Lower lobe of right lung (tissue), 2 donors: ENCODE data around the gene WASL. TPM values are rescaled to one million over a fixed set of nuclear protein-coding genes. Genes with fewer than 3 reads are reported as not detected.
"Not testable (repeated sequence)": the region's sequence is repeated elsewhere in the genome, so short reads cannot be mapped to it uniquely, and the experiment has no call there.

Experiments
- ATAC-seq, 2 donors: fragments of 200-7000 bp; cut with Tn5 transposase; one replicate each; pipeline ENCODE4 v1.9.1; 2020 to 2022; ENCODE audit warnings: mild to moderate bottlenecking in 2 of 2, moderate library complexity in 2 of 2
- DNase-seq: peaks from one replicate; pipeline ENCODE4 v3.0.0-alpha.2; 2020
- H3K27ac ChIP-seq: fragments of 200-600 bp; one replicate; pipeline ENCODE4 v1.8.0; 2022
- H3K27me3 ChIP-seq: fragments of 200-600 bp; one replicate; pipeline ENCODE4 v1.8.0; 2022; ENCODE audit warnings: low read depth
- H3K36me3 ChIP-seq: fragments of 200-600 bp; one replicate; pipeline ENCODE4 v1.8.0; 2022; ENCODE audit warnings: mild to moderate bottlenecking
- H3K4me1 ChIP-seq: fragments of 200-600 bp; one replicate; pipeline ENCODE4 v1.8.0; 2022
- H3K4me3 ChIP-seq: fragments of 200-600 bp; one replicate; pipeline ENCODE4 v1.8.0; 2022; ENCODE audit warnings: mild to moderate bottlenecking
- H3K9me3 ChIP-seq: fragments of 200-600 bp; one replicate; pipeline ENCODE4 v1.8.0; 2022
- intact Hi-C: fragments of 100-400 bp; cut with DNase I; formaldehyde crosslinking; loops from one replicate; pipeline ENCODE4 v1.11.0; 2022
- total RNA-seq: library from RNA; stranded (reverse); fragmentation: NEBNext Ultra II Directional; extraction: Animal tissue kit (Norgen Biotek cat#: 25700); gene quantifications from one replicate; pipeline ENCODE4 v1.2.1, GENCODE V29; 2021
- TF ChIP-seq, protein P1 (sequence below): fragments of 200-600 bp; IDR thresholded peaks from one replicate; pipeline ENCODE4 v1.8.0; 2022; ENCODE audit warnings: antibody characterized with exemption, mild to moderate bottlenecking
- donor health status: DM: no; HTN: yes; CAD: no; lungs with severe emphysema.

Gene WASL
- total RNA-seq, 1 donor from 2014 or later, result 33.3 TPM

DNA sequence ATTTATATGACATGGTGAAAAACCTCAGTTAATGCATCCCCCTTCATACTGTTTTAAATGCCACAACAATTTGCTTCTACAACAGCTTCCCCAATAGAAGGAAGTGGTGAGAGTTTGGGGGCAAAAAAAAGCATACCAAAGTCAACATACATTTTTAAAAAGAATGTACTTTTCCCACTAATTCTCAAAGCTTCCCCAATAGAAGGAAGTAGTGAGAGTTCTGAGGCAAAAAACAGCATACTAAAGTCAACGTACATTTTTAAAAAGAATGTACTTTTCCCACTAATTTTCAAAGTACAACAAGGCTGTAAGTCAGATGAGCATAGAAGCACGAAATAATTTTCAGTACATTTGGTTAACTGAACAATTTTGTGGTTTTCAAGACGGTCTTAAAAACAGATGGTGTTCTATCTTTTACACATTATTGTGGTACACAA lies 24.0 kb downstream of the WASL start:
- DNase-seq (no peak), ATAC-seq (no peak)
- H3K9me3 ChIP-seq, result no peaks in the 10 kb centered on the region
- H3K27me3 ChIP-seq, result no peaks in the 10 kb centered on the region
- H3K27ac ChIP-seq, result no peak overlapping the region
- H3K4me1 ChIP-seq, result peaks cover 42% of the 10 kb centered on the region
- no peak overlapping the region for H3K4me3 ChIP-seq
- TF ChIP-seq, protein P1, sequence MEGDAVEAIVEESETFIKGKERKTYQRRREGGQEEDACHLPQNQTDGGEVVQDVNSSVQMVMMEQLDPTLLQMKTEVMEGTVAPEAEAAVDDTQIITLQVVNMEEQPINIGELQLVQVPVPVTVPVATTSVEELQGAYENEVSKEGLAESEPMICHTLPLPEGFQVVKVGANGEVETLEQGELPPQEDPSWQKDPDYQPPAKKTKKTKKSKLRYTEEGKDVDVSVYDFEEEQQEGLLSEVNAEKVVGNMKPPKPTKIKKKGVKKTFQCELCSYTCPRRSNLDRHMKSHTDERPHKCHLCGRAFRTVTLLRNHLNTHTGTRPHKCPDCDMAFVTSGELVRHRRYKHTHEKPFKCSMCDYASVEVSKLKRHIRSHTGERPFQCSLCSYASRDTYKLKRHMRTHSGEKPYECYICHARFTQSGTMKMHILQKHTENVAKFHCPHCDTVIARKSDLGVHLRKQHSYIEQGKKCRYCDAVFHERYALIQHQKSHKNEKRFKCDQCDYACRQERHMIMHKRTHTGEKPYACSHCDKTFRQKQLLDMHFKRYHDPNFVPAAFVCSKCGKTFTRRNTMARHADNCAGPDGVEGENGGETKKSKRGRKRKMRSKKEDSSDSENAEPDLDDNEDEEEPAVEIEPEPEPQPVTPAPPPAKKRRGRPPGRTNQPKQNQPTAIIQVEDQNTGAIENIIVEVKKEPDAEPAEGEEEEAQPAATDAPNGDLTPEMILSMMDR, result no peak
- intact Hi-C loops, result no loop called here
- no peaks in the 10 kb centered on the region for H3K36me3 ChIP-seq

DNA sequence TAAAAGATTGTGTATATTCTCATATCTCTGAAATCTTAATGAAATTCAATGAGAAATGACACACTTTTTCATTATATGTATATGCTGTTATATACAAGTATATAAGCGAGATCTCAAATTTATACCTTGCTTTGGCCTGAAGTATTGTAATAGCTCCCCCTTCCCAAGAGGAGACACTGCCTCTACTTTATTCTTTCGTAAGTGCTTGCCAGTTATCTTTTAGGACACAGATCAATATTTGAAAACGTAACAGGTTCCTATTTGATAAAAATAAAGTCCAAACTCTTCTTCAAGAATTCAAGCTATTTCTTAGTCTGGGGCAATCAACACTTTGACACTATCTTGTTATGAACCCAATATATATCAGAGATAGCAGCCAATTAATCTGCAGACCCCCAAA lies 24.9 kb downstream of the WASL start:
- H3K27me3 ChIP-seq, result no peaks in the 10 kb centered on the region
- DNase-seq, result no peak
- no peak overlapping the region for H3K27ac ChIP-seq
- no peaks in the 10 kb centered on the region for H3K9me3 ChIP-seq
- no peaks in the 10 kb centered on the region for H3K36me3 ChIP-seq
- intact Hi-C loops, result no loop called here
- ATAC-seq, result no peak
- peaks cover 49% of the 10 kb centered on the region for H3K4me1 ChIP-seq
- TF ChIP-seq, protein P1, result no peak
- no peak overlapping the region for H3K4me3 ChIP-seq

DNA sequence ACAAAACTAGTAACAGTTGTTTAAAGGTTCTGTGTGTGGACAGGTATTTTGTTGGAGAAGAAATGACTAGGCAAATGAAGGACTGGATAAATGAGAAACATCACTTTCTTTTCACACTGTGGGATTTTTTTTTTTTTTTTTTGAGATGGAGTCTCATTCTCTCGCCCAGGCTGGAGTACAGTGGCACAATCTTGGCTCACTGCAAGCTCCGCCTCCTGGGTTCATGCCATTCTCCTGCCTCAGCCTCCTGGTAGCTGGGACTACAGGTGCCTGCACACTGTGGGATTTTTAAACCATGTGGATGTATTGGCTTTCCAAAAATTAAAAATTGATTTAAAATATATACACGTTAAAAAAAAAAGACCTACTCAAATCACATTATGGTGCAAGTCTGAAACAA lies 28.3 kb downstream of the WASL start:
- peaks cover 44% of the 10 kb centered on the region for H3K4me1 ChIP-seq
- ATAC-seq, result peak in 1 of 2 donors; percentile 60
- H3K36me3 ChIP-seq, H3K4me3 ChIP-seq, intact Hi-C loops, DNase-seq, H3K27me3 ChIP-seq, H3K27ac ChIP-seq, H3K9me3 ChIP-seq: not testable (repeated sequence)

DNA sequence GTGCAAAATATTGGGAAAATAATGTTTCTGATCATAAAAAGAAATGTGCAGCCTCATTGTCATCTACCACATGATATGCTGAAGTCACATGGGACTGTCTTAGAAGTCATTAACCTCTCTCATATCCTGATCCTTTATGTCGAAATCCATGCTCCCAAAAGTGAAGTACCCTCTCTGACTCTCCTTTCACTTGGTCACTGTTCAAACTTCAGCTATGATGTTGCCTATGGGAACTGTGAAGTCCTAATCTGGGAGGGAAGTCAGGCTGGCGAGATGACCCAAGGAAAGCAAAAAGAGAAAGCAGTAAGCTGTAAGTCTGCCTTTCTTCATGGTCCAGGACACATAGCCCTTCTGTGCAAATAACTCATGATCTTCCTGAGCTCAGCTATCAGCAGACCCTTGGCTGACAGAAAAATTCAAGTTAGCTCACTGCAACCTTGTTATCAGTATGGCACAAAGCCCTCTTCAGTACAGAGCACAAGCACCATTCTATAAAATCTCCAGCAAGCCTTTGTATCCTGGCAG lies 29.5 kb downstream of the WASL start:
- TF ChIP-seq, protein P1, result no peak
- no peak for DNase-seq
- no peaks in the 10 kb centered on the region for H3K27me3 ChIP-seq
- peak overlapping the region; percentile 1 for H3K27ac ChIP-seq
- intact Hi-C loops, result no loop called here
- H3K4me3 ChIP-seq, result no peak overlapping the region
- H3K9me3 ChIP-seq, result no peaks in the 10 kb centered on the region
- H3K4me1 ChIP-seq, result peaks cover 37% of the 10 kb centered on the region
- ATAC-seq, result peak; percentile 77 to 82
- H3K36me3 ChIP-seq, result no peaks in the 10 kb centered on the region

DNA sequence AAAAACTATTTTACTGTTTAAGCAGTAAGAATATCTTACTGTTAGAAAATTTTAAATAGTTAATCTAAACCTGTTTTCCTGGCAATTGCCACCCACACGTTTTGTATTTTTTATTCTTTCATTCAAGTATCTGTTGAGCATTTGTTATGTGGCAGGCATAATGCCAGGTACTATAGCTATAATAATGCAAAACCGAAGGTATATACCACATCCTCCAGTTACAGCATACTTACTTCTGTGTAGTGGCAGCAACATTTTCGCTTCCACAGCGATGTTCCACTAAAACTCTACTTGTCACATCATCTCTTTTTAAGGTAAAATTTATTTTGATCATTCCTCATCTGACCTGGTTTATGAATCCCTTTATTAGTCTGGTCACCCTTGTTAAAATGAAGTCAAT lies 30.0 kb downstream of the WASL start:
- H3K36me3 ChIP-seq, result no peaks in the 10 kb centered on the region
- no peaks in the 10 kb centered on the region for H3K9me3 ChIP-seq
- H3K27ac ChIP-seq, result no peak overlapping the region
- no peak for ATAC-seq
- no peak for DNase-seq
- peaks cover 33% of the 10 kb centered on the region for H3K4me1 ChIP-seq
- H3K4me3 ChIP-seq, result no peak overlapping the region
- TF ChIP-seq, protein P1, result no peak
- no peaks in the 10 kb centered on the region for H3K27me3 ChIP-seq
- intact Hi-C loops, result no loop called here

DNA sequence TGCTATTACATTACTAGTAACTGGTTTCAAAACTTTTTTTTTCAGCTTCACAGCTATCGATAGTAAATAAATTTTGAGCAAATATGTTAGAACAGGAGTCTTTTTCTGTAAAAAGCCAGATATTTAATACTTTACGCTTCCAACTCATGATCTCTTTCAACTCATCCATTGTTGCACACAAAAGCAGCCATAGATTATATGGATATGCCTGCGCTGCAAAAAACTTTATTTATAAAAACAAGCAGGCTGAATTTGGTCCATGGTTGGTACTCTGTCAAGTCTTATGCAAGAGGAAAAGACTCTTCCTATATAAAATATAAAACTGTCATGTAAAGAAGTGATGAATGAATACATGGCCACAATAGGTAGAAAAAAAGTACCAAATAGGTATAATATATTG lies 31.1 kb downstream of the WASL start:
- H3K27me3 ChIP-seq, result no peaks in the 10 kb centered on the region
- H3K36me3 ChIP-seq, result no peaks in the 10 kb centered on the region
- no peak overlapping the region for H3K27ac ChIP-seq
- DNase-seq (no peak), ATAC-seq (no peak)
- no peaks in the 10 kb centered on the region for H3K9me3 ChIP-seq
- peaks cover 34% of the 10 kb centered on the region for H3K4me1 ChIP-seq
- H3K4me3 ChIP-seq, result no peak overlapping the region
- intact Hi-C loops, result no loop called here
- TF ChIP-seq, protein P1, result no peak
